H1 (cell line): ENCODE results near the gene TBC1D25. TPM values are rescaled to one million over a fixed set of nuclear protein-coding genes. Genes with fewer than 3 reads are reported as not detected.

Experiments
- CTCF ChIA-PET: fragments of 300-600 bp; sonication (Branson Sonifier 250); formaldehyde crosslinking; loops from one replicate; lab custom pipeline; 2021; ENCODE audit not compliant: partially characterized antibody; lab: Charles Lee
- POLR2A ChIA-PET: fragments of 300-600 bp; sonication (Branson Sonifier 250); formaldehyde crosslinking; loops from one replicate; lab custom pipeline; 2021; ENCODE audit warnings: inconsistent platforms; ENCODE audit not compliant: partially characterized antibody; lab: Charles Lee
- DNase-seq, 2 experiments: peaks; one replicate each; pipeline versions ENCODE4 v3.0.0 to v3.0.0-alpha.2; 2010 to 2022; ENCODE audit warnings: low spot score in 2 of 2, low read depth in 1 of 2, mixed read lengths in 1 of 2
- FAIRE-seq: peaks from 2 replicates; lab custom pipeline; 2011; peaks lifted over from hg19 to GRCh38; lab: Jason Lieb, UNC
- H2AFZ ChIP-seq: 2 replicates; pipeline ENCODE4 v1.8.1; 2012; ENCODE audit warnings: low read length, inconsistent platforms
- H2AK5ac ChIP-seq: 2 replicates; pipeline ENCODE4 v1.6.1; 2013; ENCODE audit warnings: low read depth, low read length
- H2BK120ac ChIP-seq: replicated peaks from 2 replicates; pipeline ENCODE3; 2013; ENCODE audit warnings: low read depth, low read length, inconsistent platforms
- H2BK12ac ChIP-seq: 2 replicates; pipeline ENCODE4 v1.6.1; 2013; ENCODE audit warnings: low read depth, low read length
- H2BK15ac ChIP-seq: 2 replicates; pipeline ENCODE4 v1.6.1; 2013; ENCODE audit warnings: low read length
- H2BK20ac ChIP-seq: 2 replicates; pipeline ENCODE4 v1.6.1; 2013; ENCODE audit warnings: low read length
- H2BK5ac ChIP-seq: 2 replicates; pipeline ENCODE4 v1.6.1; 2013; ENCODE audit warnings: low read depth, low read length
- H3K14ac ChIP-seq: 2 replicates; pipeline ENCODE4 v1.6.1; 2013; ENCODE audit warnings: inconsistent platforms; ENCODE audit not compliant: insufficient read length
- H3K18ac ChIP-seq: 2 replicates; pipeline ENCODE4 v1.6.1; 2013; ENCODE audit warnings: low read length; ENCODE audit errors: extremely low read depth
- H3K23ac ChIP-seq: 2 replicates; pipeline ENCODE4 v1.6.1; 2013; ENCODE audit warnings: inconsistent platforms; ENCODE audit not compliant: insufficient read length
- H3K23me2 ChIP-seq: 2 replicates; pipeline ENCODE4 v1.6.1; 2013; ENCODE audit warnings: low read depth, low read length
- H3K27ac ChIP-seq: 2 replicates; pipeline ENCODE4 v1.6.1; 2011; ENCODE audit warnings: low read depth, low read length, inconsistent platforms
- H3K27me3 ChIP-seq, 4 experiments: replicated peaks in 1 of 4; 1 replicate in 1 of 4; 2 replicates in 3 of 4; pipeline versions ENCODE4 v1.6.1 to v1.8.1; 2011 to 2013; ENCODE audit warnings: low read length in 3 of 4, mild to moderate bottlenecking in 3 of 4, inconsistent platforms in 2 of 4, mixed read lengths in 2 of 4, moderate library complexity in 1 of 4; ENCODE audit not compliant: control insufficient read depth in 3 of 4, insufficient read depth in 3 of 4; ENCODE audit errors: extremely low read depth in 1 of 4
- H3K36me3 ChIP-seq, 4 experiments: 2 replicates each; pipeline versions ENCODE4 v1.6.1 to v1.8.1; 2011 to 2013; ENCODE audit warnings: mild to moderate bottlenecking in 4 of 4, low read length in 3 of 4, moderate library complexity in 2 of 4, control low read depth in 1 of 4, inconsistent platforms in 1 of 4; ENCODE audit not compliant: insufficient read depth in 4 of 4, control insufficient read depth in 2 of 4
- H3K4ac ChIP-seq: replicated peaks from 2 replicates; pipeline ENCODE3; 2013; ENCODE audit warnings: low read length, low read depth, mixed read lengths, inconsistent platforms; ENCODE audit not compliant: insufficient read length
- H3K4me1 ChIP-seq, 4 experiments: replicated peaks in 1 of 4; 1 replicate in 1 of 4; 2 replicates in 3 of 4; pipeline versions ENCODE4 v1.6.1 to v1.8.1; 2011 to 2013; ENCODE audit warnings: low read length in 3 of 4, inconsistent platforms in 2 of 4, mixed read lengths in 1 of 4; ENCODE audit not compliant: insufficient read depth in 4 of 4, control insufficient read depth in 3 of 4
- H3K4me2 ChIP-seq, 2 experiments: 2 replicates each; pipeline versions ENCODE4 v1.6.1 to v1.8.1; 2011 to 2013; ENCODE audit warnings: low read depth in 2 of 2, low read length in 2 of 2, control low read depth in 1 of 2, inconsistent platforms in 1 of 2, mild to moderate bottlenecking in 1 of 2; ENCODE audit not compliant: insufficient read depth in 1 of 2
- H3K4me3 ChIP-seq, 4 experiments: fragments of 200-600, 300-600 bp in 1 of 4; sonication (generic), shearing (Covaris generic), sonication (Bioruptor Twin) in 1 of 4; 2 replicates each; pipeline versions ENCODE4 v1.5.1 to v1.8.1; 2011 to 2016; ENCODE audit warnings: low read length in 4 of 4, low read depth in 3 of 4, control low read depth in 2 of 4, inconsistent platforms in 2 of 4, mild to moderate bottlenecking in 2 of 4, mixed read lengths in 1 of 4, moderate library complexity in 1 of 4; ENCODE audit not compliant: insufficient read depth in 2 of 4; ENCODE audit errors: extremely low read depth in 1 of 4
- H3K56ac ChIP-seq: replicated peaks from 2 replicates; pipeline ENCODE3; 2013; ENCODE audit warnings: low read depth, mild to moderate bottlenecking, mixed read lengths, low read length, inconsistent platforms; ENCODE audit not compliant: insufficient read length
- H3K79me1 ChIP-seq: 2 replicates; pipeline ENCODE4 v1.6.1; 2013; ENCODE audit warnings: low read depth, low read length, control low read depth
- H3K79me2 ChIP-seq, 2 experiments: 2 replicates each; pipeline versions ENCODE4 v1.6.1 to v1.8.1; 2012 to 2013; ENCODE audit warnings: low read length in 2 of 2, mild to moderate bottlenecking in 2 of 2, inconsistent platforms in 1 of 2; ENCODE audit not compliant: insufficient read depth in 2 of 2, control insufficient read depth in 1 of 2
- H3K9ac ChIP-seq, 4 experiments: replicated peaks in 1 of 4; 1 replicate in 1 of 4; 2 replicates in 3 of 4; pipeline versions ENCODE4 v1.6.1 to v1.8.1; 2011 to 2013; ENCODE audit warnings: low read depth in 3 of 4, low read length in 3 of 4, control low read depth in 2 of 4, mild to moderate bottlenecking in 2 of 4, moderate library complexity in 2 of 4, inconsistent platforms in 1 of 4; ENCODE audit errors: extremely low read depth in 1 of 4
- H3K9me3 ChIP-seq, 2 experiments: 2 replicates each; pipeline versions ENCODE4 v1.6.1 to v1.8.1; 2012 to 2013; ENCODE audit warnings: mild to moderate bottlenecking in 2 of 2, moderate library complexity in 2 of 2, control low read depth in 1 of 2, inconsistent platforms in 1 of 2, low read depth in 1 of 2, low read length in 1 of 2, mixed read lengths in 1 of 2; ENCODE audit not compliant: insufficient read depth in 2 of 2
- H4K20me1 ChIP-seq, 2 experiments: replicated peaks in 1 of 2; 2 replicates each; pipeline versions ENCODE3 to v1.8.1; 2011 to 2013; ENCODE audit warnings: inconsistent platforms in 2 of 2, low read length in 2 of 2, mild to moderate bottlenecking in 1 of 2; ENCODE audit not compliant: insufficient read depth in 2 of 2, control insufficient read depth in 1 of 2
- H4K5ac ChIP-seq: 2 replicates; pipeline ENCODE4 v1.6.1; 2013; ENCODE audit warnings: low read length, low read depth, mixed read lengths, inconsistent platforms; ENCODE audit not compliant: insufficient read length
- H4K8ac ChIP-seq: 2 replicates; pipeline ENCODE4 v1.8.0; 2013; ENCODE audit warnings: mild to moderate bottlenecking, moderate library complexity, low read length, inconsistent platforms; ENCODE audit not compliant: insufficient read depth; ENCODE audit errors: extremely low read depth
- H4K91ac ChIP-seq: replicated peaks from 2 replicates; pipeline ENCODE3; 2013; ENCODE audit warnings: low read length, mixed read lengths, inconsistent platforms; ENCODE audit not compliant: insufficient read length
- CREB1 ChIP-seq: IDR thresholded peaks from 2 replicates; pipeline ENCODE4 v1.6.1; 2012; ENCODE audit warnings: inconsistent platforms
- FOSL1 ChIP-seq: IDR thresholded peaks from 2 replicates; pipeline ENCODE4 v1.6.1; 2011; ENCODE audit warnings: mild to moderate bottlenecking, low read depth, low read length, moderate library complexity; ENCODE audit not compliant: insufficient read depth
- RAD21 ChIP-seq, 2 experiments: IDR thresholded peaks in 1 of 2; conservative IDR thresholded peaks in 1 of 2; 2 replicates each; pipeline ENCODE4 v1.6.1; 2011; ENCODE audit warnings: low read depth in 2 of 2, low read length in 2 of 2, improper control_type of control experiment in 1 of 2, inconsistent platforms in 1 of 2, mild to moderate bottlenecking in 1 of 2, moderate library complexity in 1 of 2
- SUZ12 ChIP-seq: fragments of 200-600 bp; sonication (generic); IDR thresholded peaks from 2 replicates; pipeline ENCODE4 v1.6.1; 2012; ENCODE audit warnings: mild to moderate bottlenecking, inconsistent platforms, low read length, moderate library complexity, mixed read lengths
- USF2 ChIP-seq: IDR thresholded peaks from 2 replicates; pipeline ENCODE4 v1.6.1; 2011; ENCODE audit warnings: low read length, improper control_type of control experiment
- WGBS, 2 experiments: shearing (Covaris generic) in 1 of 2; methylation state at CpG; one replicate each; pipeline versions ENCODE4 v1.1.6 to v1.1.7; 2013 to 2015; ENCODE audit warnings: low lambda C conversion rate in 2 of 2, mixed read lengths in 2 of 2, inconsistent platforms in 1 of 2, low coverage in 1 of 2, missing lambda C conversion rate in 1 of 2; ENCODE audit not compliant: insufficient replicate concordance in 2 of 2, insufficient coverage in 1 of 2, insufficient read length in 1 of 2; ENCODE audit errors: extremely low coverage in 1 of 2, missing lambda C conversion rate in 1 of 2; 5-methylcytosine and 5-hydroxymethylcytosine counted together
- polyA plus RNA-seq, 7 experiments: library from polyadenylated mRNA; depleted of rRNA in 3 of 7; stranded (reverse) in 5 of 7; unstranded in 2 of 7; fragments of >200 nt in 5 of 7; fragments of 200-250 nt in 2 of 7; gene quantifications; 1 replicate in 5 of 7; 2 replicates in 1 of 7; 4 replicates in 1 of 7; pipeline versions ENCODE4 v1.2.1 to v1.2.3, GENCODE V29; 2011 to 2013; ENCODE audit warnings: missing spikeins in 2 of 7, mixed read lengths in 2 of 7
- total RNA-seq: library from RNA; stranded (reverse); fragmentation: NEBNext Ultra II Directional; extraction: Animal tissue kit (Norgen Biotek cat#: 25700); gene quantifications from 2 replicates; pipeline ENCODE4 v1.2.1, GENCODE V29; 2021
- TF ChIP-seq, protein P1 (sequence below), 3 experiments: IDR thresholded peaks; 1 replicate in 2 of 3; 2 replicates in 1 of 3; pipeline versions ENCODE4 v1.5.1 to v1.6.1; 2011; ENCODE audit warnings: low read length in 3 of 3, mild to moderate bottlenecking in 3 of 3, inconsistent platforms in 2 of 3, low read depth in 1 of 3, moderate library complexity in 1 of 3; ENCODE audit not compliant: insufficient read depth in 1 of 3; ENCODE audit errors: control extremely low read depth in 1 of 3

TBC1D25 gene
- total and polyA plus RNA-seq, 2 of the 8 experiments (the other 6 are each of a cell fraction or from before 2014, with no cell fraction given): 6.5 to 6.8 TPM

GRCh38 chrX:48511560-48511959 lies 28.0 kb upstream of the TBC1D25 start:
- DNase-seq: peak in 1 of 2 experiments; percentile 43
- Histone ChIP-seq H4K91ac (no peak overlapping the region), H2BK20ac (no peak overlapping the region), H3K27me3 (no peaks in the 10 kb centered on the region; a peak in 2 of 7 replicates), H2AK5ac (no peak overlapping the region), H3K4ac (no peak overlapping the region), H3K79me2 (no peaks in the 10 kb centered on the region), H3K18ac (no peak overlapping the region), H4K20me1 (no peaks in the 10 kb centered on the region), H3K79me1 (no peaks in the 10 kb centered on the region), H3K56ac (no peak overlapping the region), H4K8ac (no peak overlapping the region), H3K9me3 (no peaks in the 10 kb centered on the region), H3K27ac (no peak overlapping the region), H3K9ac (no peak overlapping the region), H3K23me2 (no peaks in the 10 kb centered on the region; the same call in 1 of the 2 replicates), H3K4me2 (no peak overlapping the region), H3K4me3 (no peak overlapping the region), H2AFZ (no peak overlapping the region), H4K5ac (no peak overlapping the region), H2BK15ac (no peak overlapping the region), H3K36me3 (peaks cover 0 to 2% (median 0%) of the 10 kb centered on the region in 4 experiments; a peak in 3 of 8 replicates), H2BK120ac (no peak overlapping the region), H3K23ac (no peak overlapping the region), H2BK5ac (no peak overlapping the region), H3K14ac (no peak overlapping the region), H3K4me1 (peaks cover 0 to 5% (median 2%) of the 10 kb centered on the region in 4 experiments; a peak in 4 of 7 replicates), H2BK12ac (no peak overlapping the region)
- CTCF ChIA-PET: no interaction called here
- no peak for TF ChIP-seq USF2
- TF ChIP-seq, protein P1, sequence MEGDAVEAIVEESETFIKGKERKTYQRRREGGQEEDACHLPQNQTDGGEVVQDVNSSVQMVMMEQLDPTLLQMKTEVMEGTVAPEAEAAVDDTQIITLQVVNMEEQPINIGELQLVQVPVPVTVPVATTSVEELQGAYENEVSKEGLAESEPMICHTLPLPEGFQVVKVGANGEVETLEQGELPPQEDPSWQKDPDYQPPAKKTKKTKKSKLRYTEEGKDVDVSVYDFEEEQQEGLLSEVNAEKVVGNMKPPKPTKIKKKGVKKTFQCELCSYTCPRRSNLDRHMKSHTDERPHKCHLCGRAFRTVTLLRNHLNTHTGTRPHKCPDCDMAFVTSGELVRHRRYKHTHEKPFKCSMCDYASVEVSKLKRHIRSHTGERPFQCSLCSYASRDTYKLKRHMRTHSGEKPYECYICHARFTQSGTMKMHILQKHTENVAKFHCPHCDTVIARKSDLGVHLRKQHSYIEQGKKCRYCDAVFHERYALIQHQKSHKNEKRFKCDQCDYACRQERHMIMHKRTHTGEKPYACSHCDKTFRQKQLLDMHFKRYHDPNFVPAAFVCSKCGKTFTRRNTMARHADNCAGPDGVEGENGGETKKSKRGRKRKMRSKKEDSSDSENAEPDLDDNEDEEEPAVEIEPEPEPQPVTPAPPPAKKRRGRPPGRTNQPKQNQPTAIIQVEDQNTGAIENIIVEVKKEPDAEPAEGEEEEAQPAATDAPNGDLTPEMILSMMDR (IDR thresholded peaks at IDR 0.05; ENCODE audit: control extremely low read depth in 1 of 3, insufficient read depth in 1 of 3, low read depth in 1 of 3, low read length in 3 of 3): peak; percentile 20 to 23 (median 23); a peak in 3 of 4 replicates
- no peak for TF ChIP-seq CREB1
- no peak for TF ChIP-seq SUZ12
- peak; percentile 35 to 48 for TF ChIP-seq RAD21 (IDR thresholded peaks at IDR 0.05 in 1 of 2, conservative IDR thresholded peaks at IDR 0.05 in 1 of 2; ENCODE audit: low read depth in 2 of 2, low read length in 2 of 2)
- TF ChIP-seq FOSL1: no peak
- no peak for FAIRE-seq
- WGBS, 2 experiments: 61% methylated on average over 3 of the region's 4 CpGs; no CpG with 5 or more reads in 1 of the 2 experiments
- POLR2A ChIA-PET: no interaction called here
